Mesenchymal stem cell (in vitro differentiated cells and primary cell): ENCODE data around the gene LCE3D.

ENCODE experiments used
- DNase-seq: peaks from one replicate; pipeline ENCODE4 v3.0.0-alpha.2; 2013
- H2AFZ ChIP-seq: one replicate; pipeline ENCODE4 v1.6.1; 2013; ENCODE audit warnings: low read depth, mild to moderate bottlenecking, control low read depth, inconsistent platforms, low read length, moderate library complexity
- H2AK5ac ChIP-seq: 2 replicates; pipeline ENCODE4 v1.6.1; 2013; ENCODE audit warnings: low read length, moderate library complexity, mild to moderate bottlenecking, inconsistent platforms; ENCODE audit not compliant: severe bottlenecking
- H2BK120ac ChIP-seq: one replicate; pipeline ENCODE4 v1.6.1; 2013; ENCODE audit warnings: low read depth, mild to moderate bottlenecking, inconsistent platforms, low read length, moderate library complexity
- H2BK12ac ChIP-seq, 2 experiments: one replicate each; pipeline ENCODE4 v1.6.1; 2013; ENCODE audit warnings: inconsistent platforms in 2 of 2, low read length in 2 of 2, mild to moderate bottlenecking in 2 of 2, moderate library complexity in 2 of 2, control low read depth in 1 of 2
- H2BK15ac ChIP-seq: one replicate; pipeline ENCODE4 v1.6.1; 2013; ENCODE audit warnings: mild to moderate bottlenecking, low read depth, inconsistent platforms; ENCODE audit not compliant: poor library complexity, severe bottlenecking
- H2BK5ac ChIP-seq: 2 replicates; pipeline ENCODE4 v1.6.1; 2013; ENCODE audit warnings: low read depth, mild to moderate bottlenecking, low read length, control low read depth, inconsistent platforms; ENCODE audit not compliant: poor library complexity, severe bottlenecking
- H3K14ac ChIP-seq, 2 experiments: one replicate each; pipeline ENCODE4 v1.6.1; 2013; ENCODE audit warnings: inconsistent platforms in 2 of 2, low read length in 2 of 2, control low read depth in 1 of 2, mild to moderate bottlenecking in 1 of 2, moderate library complexity in 1 of 2
- H3K18ac ChIP-seq, 2 experiments: one replicate each; pipeline ENCODE4 v1.6.1; 2013; ENCODE audit warnings: inconsistent platforms in 2 of 2, low read length in 2 of 2, control low read depth in 1 of 2, low read depth in 1 of 2, mild to moderate bottlenecking in 1 of 2
- H3K23ac ChIP-seq, 2 experiments: one replicate each; pipeline ENCODE4 v1.6.1; 2013; ENCODE audit warnings: inconsistent platforms in 2 of 2, low read length in 2 of 2, mild to moderate bottlenecking in 2 of 2, moderate library complexity in 2 of 2, control low read depth in 1 of 2
- H3K27ac ChIP-seq: 2 replicates; pipeline ENCODE4 v1.5.1; 2013; ENCODE audit warnings: mild to moderate bottlenecking, moderate library complexity, low read length, control low read depth, inconsistent platforms; ENCODE audit not compliant: poor library complexity, severe bottlenecking
- H3K27me3 ChIP-seq, 2 experiments: 2 replicates each; pipeline versions ENCODE4 v1.6.1 to v1.7.0; 2013; ENCODE audit warnings: low read length in 2 of 2, mild to moderate bottlenecking in 2 of 2, moderate library complexity in 2 of 2, control low read depth in 1 of 2, inconsistent platforms in 1 of 2; ENCODE audit not compliant: control insufficient read depth in 1 of 2, insufficient read depth in 1 of 2
- H3K36me3 ChIP-seq, 2 experiments: 2 replicates each; pipeline versions ENCODE4 v1.6.1 to v1.7.0; 2013; ENCODE audit warnings: low read length in 2 of 2, control low read depth in 1 of 2, inconsistent platforms in 1 of 2, low read depth in 1 of 2, mild to moderate bottlenecking in 1 of 2; ENCODE audit not compliant: insufficient read depth in 2 of 2, control insufficient read depth in 1 of 2
- H3K4ac ChIP-seq, 2 experiments: one replicate each; pipeline ENCODE4 v1.6.1; 2013; ENCODE audit warnings: inconsistent platforms in 2 of 2, low read length in 2 of 2, mild to moderate bottlenecking in 2 of 2, moderate library complexity in 2 of 2, control low read depth in 1 of 2, low read depth in 1 of 2
- H3K4me1 ChIP-seq: 2 replicates; pipeline ENCODE4 v1.6.1; 2013; ENCODE audit warnings: low read depth, low read length, control low read depth; ENCODE audit not compliant: control insufficient read depth, insufficient read depth
- H3K4me2 ChIP-seq: 2 replicates; pipeline ENCODE4 v1.6.1; 2013; ENCODE audit warnings: low read length, mild to moderate bottlenecking, inconsistent platforms; ENCODE audit not compliant: poor library complexity, severe bottlenecking
- H3K4me3 ChIP-seq, 2 experiments: 2 replicates each; pipeline versions ENCODE4 v1.5.1 to v1.7.0; 2013; ENCODE audit warnings: low read length in 2 of 2, mild to moderate bottlenecking in 2 of 2, control low read depth in 1 of 2, low read depth in 1 of 2; ENCODE audit not compliant: insufficient read depth in 1 of 2
- H3K79me1 ChIP-seq: replicated peaks from 2 replicates; pipeline ENCODE4 v1.6.1; 2013; ENCODE audit warnings: mild to moderate bottlenecking, control low read depth, low read length, inconsistent platforms; ENCODE audit not compliant: poor library complexity, severe bottlenecking
- H3K9ac ChIP-seq: 2 replicates; pipeline ENCODE4 v1.7.0; 2013; ENCODE audit warnings: mild to moderate bottlenecking, low read length, moderate library complexity
- H3K9me3 ChIP-seq: 2 replicates; pipeline ENCODE4 v1.7.0; 2013; ENCODE audit warnings: mild to moderate bottlenecking, low read length; ENCODE audit not compliant: control insufficient read depth
- H4K8ac ChIP-seq: one replicate; pipeline ENCODE4 v1.6.1; 2013; ENCODE audit warnings: inconsistent platforms, mild to moderate bottlenecking, low read length, moderate library complexity
- H4K91ac ChIP-seq: one replicate; pipeline ENCODE4 v1.6.1; 2013; ENCODE audit warnings: mild to moderate bottlenecking, low read length, inconsistent platforms
- WGBS: methylation state at CpG from one replicate; pipeline ENCODE4 v1.1.7; 2013; ENCODE audit warnings: mixed read lengths; 5-methylcytosine and 5-hydroxymethylcytosine counted together

The LCE3D gene

DNA sequence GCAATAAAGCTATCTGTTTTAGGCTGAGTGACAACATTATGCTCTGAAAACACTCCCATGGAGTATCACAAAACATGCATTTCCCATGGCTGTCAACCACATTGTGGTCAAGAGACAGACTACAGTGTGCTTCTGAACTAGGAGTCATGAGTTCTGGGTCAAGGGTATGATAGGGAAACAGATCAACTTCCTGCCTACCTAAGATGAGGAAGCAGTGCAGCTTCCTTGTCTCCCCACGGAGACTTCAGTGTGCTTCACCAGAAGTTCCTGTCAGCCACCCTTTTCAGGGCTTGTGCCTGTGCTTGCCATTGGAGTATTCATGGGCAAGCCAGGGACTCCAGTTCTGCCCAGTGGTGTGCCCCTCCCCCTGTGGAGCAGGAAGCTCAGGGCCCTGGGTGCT is 33.6 kb downstream of the LCE3D start:
- Histone ChIP-seq H3K9ac (no peak overlapping the region), H2BK120ac (no peak overlapping the region), H3K4me3 (no peak overlapping the region), H3K23ac (no peak overlapping the region), H3K4ac (no peak overlapping the region), H2AK5ac (no peak overlapping the region), H2BK15ac (no peak overlapping the region), H2AFZ (no peak overlapping the region), H2BK5ac (no peak overlapping the region), H3K18ac (no peak overlapping the region), H3K9me3 (no peaks in the 10 kb centered on the region), H3K4me2 (no peak overlapping the region), H3K4me1 (no peaks in the 10 kb centered on the region), H3K36me3 (no peaks in the 10 kb centered on the region), H4K8ac (no peak overlapping the region), H2BK12ac (no peak overlapping the region), H3K27me3 (no peaks in the 10 kb centered on the region), H3K27ac (no peak overlapping the region), H4K91ac (no peak overlapping the region), H3K79me1 (no peaks in the 10 kb centered on the region), H3K14ac (no peak overlapping the region)
- no peak for DNase-seq
- 18% methylated on average over 1 of the region's 1 CpG for WGBS

DNA sequence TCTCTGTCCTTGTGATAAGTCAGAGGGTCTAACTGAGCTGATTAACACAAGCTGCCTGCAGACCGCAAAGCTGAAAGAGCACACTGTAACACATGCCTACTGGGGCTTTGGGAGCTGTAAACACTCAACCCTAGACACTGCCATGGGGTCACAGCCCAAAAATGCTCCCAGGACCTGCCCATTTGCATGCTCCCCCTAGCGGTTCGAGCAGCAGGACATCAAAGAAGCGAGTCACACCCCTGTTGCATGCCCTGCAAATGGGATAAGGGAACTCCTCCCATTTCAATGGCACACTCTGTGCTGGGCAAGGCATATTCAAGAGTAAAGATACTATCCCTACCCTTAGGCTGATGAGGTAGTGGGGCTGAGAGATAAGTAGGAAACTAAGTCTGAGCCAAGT is 36.5 kb downstream of the LCE3D start:
- Histone ChIP-seq H3K9ac (no peak overlapping the region), H3K4ac (no peak overlapping the region), H3K79me1 (no peaks in the 10 kb centered on the region), H3K23ac (no peak overlapping the region), H4K91ac (no peak overlapping the region), H3K36me3 (no peaks in the 10 kb centered on the region), H2BK5ac (no peak overlapping the region), H3K18ac (no peak overlapping the region), H3K4me2 (no peak overlapping the region), H3K27me3 (no peaks in the 10 kb centered on the region), H3K14ac (no peak overlapping the region), H3K9me3 (no peaks in the 10 kb centered on the region), H2BK15ac (no peak overlapping the region), H2BK12ac (no peak overlapping the region), H2AFZ (no peak overlapping the region), H2BK120ac (no peak overlapping the region), H4K8ac (no peak overlapping the region), H3K4me3 (no peak overlapping the region), H3K27ac (no peak overlapping the region), H2AK5ac (no peak overlapping the region), H3K4me1 (no peaks in the 10 kb centered on the region)
- WGBS, result 84% methylated on average over 4 of the region's 4 CpGs
- no peak for DNase-seq

DNA sequence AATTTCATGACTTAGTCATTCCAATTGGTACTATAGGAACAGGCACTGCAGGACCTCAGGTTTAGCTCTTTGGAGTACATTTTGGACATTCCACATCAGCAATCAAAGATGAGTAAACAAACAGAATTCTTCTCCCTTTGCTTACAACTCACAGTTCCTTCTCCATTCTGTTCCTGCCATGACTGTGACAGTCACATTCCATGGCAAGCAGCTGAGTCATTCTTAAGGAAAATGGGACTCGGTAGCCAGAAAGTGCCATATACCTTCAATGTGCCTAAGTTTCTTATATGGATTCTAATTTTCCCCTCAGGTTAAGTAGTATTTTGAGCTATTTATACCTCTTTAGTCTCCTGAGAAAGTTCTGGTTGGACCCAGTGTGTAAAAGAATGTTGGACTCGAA is 40.4 kb downstream of the LCE3D start:
- Histone ChIP-seq H2BK5ac (no peak overlapping the region), H3K27me3 (peaks cover 0 to 9% of the 10 kb centered on the region in 2 experiments), H2AFZ (no peak overlapping the region), H3K4me1 (no peaks in the 10 kb centered on the region), H3K4ac (no peak overlapping the region), H3K79me1 (no peaks in the 10 kb centered on the region), H3K9me3 (no peaks in the 10 kb centered on the region), H2AK5ac (no peak overlapping the region), H3K9ac (no peak overlapping the region), H3K4me2 (no peak overlapping the region), H2BK120ac (no peak overlapping the region), H3K18ac (no peak overlapping the region), H4K8ac (no peak overlapping the region), H2BK15ac (no peak overlapping the region), H4K91ac (no peak overlapping the region), H2BK12ac (no peak overlapping the region), H3K4me3 (no peak overlapping the region), H3K27ac (no peak overlapping the region), H3K23ac (no peak overlapping the region), H3K36me3 (no peaks in the 10 kb centered on the region), H3K14ac (no peak overlapping the region)
- no CpG with 5 or more reads among the region's 2 CpGs for WGBS
- DNase-seq, result no peak

DNA sequence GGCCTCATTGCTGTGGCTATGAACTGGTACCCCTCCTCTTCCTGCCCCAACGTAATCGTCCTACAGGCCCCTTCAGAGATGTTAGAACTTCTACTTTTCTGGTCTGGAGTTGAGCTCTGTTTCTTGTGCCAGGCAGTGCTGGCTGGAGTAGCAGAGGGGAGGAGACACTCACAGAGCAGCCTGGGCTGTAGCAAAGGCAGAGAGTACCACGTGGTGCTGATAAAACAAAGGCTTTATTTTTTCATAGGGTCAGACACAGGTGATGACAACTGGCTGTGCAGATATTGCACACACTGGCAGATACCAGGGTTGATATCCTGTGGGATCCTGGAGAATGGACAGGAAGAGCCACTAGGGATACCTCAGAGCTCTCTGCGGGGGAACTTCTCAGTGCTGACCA is 42.8 kb downstream of the LCE3D start:
- H3K4me1 ChIP-seq, result no peaks in the 10 kb centered on the region

More for the DNA sequence above, 42.8 kb downstream of the LCE3D start:
- no peak overlapping the region for H4K8ac ChIP-seq
- H2BK15ac ChIP-seq, result no peak overlapping the region
- DNase-seq, result no peak
- no peak overlapping the region for H2AK5ac ChIP-seq
- no peaks in the 10 kb centered on the region for H3K79me1 ChIP-seq
- H3K27me3 ChIP-seq, result peaks cover 0 to 13% of the 10 kb centered on the region in 2 experiments
- H3K27ac ChIP-seq, result no peak overlapping the region
- no peak overlapping the region for H3K4me2 ChIP-seq
- no peak overlapping the region for H2AFZ ChIP-seq
- H3K4ac ChIP-seq, result no peak overlapping the region
- H3K4me3 ChIP-seq, result no peak overlapping the region
- H3K18ac ChIP-seq, result no peak overlapping the region
- no peak overlapping the region for H4K91ac ChIP-seq
- H3K14ac ChIP-seq, result no peak overlapping the region
- H2BK5ac ChIP-seq, result no peak overlapping the region
- no peaks in the 10 kb centered on the region for H3K9me3 ChIP-seq
- H3K23ac ChIP-seq, result no peak overlapping the region
- H3K9ac ChIP-seq, result no peak overlapping the region
- no peak overlapping the region for H2BK12ac ChIP-seq
- no peaks in the 10 kb centered on the region for H3K36me3 ChIP-seq
- WGBS, result 38% methylated on average over 4 of the region's 4 CpGs
- no peak overlapping the region for H2BK120ac ChIP-seq
